ENCODE measurements around the gene HAUS5. TPM values are rescaled to one million over a fixed set of nuclear protein-coding genes. Genes with fewer than 3 reads are reported as not detected.

The HAUS5 gene
- total and polyA plus RNA-seq, 10 of the 15 experiments (the other 5 are each of a cell fraction or from before 2014, with no cell fraction given): 3.1 to 32.6 (median 17.6) TPM

DNA sequence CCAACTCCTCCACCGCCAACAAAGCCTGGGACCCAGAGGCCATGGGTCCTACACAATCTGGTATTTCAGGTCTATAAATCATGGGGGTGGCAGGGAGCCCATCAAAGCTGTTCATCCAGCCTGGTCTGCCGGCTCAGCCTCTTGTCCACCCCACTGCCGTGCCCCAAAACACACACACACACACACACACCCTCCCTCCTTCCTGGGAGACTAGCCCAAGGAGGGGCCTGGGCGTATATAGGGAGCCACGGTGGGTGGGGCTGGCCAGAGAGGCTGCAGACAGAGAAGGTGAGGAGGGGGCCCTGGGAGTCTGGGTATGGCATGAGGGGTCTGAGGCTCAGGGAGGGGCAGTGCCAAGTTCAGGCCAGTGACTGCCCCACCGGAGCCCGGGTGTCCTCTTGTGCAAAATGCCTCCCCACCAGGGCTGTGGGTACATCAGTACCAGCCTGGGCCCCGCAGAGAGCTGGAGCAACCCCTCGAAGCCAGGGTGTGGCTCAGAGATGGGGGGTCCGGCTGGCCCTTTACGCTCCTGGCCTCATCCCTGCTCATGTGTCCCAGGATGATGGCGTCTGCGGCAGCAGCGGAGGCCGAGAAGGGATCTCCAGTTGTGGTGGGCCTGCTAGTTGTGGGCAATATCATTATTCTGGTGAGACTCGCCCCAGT, 53.8 kb downstream of the HAUS5 start, which contains the start of gene UPK1A:
TSS of gene UPK1A (plus strand) at position 267 of the 663 bp plus-strand sequence. CDS start at position 563, 296 bp downstream.
- no peaks in the 10 kb centered on the region for H3K79me2 ChIP-seq (ENCODE audit: control insufficient read depth, insufficient read depth, low read length)
- WGBS (ENCODE audit: insufficient coverage, insufficient replicate concordance, low lambda C conversion rate, missing lambda C conversion rate): 73% methylated on average over 16 of the region's 16 CpGs
- DNase-seq (ENCODE audit: low read depth, low spot score) (no peak), FAIRE-seq (no peak), ATAC-seq (no peak)
- no TSS peak for BruUV-seq (replicated peaks)
- H3K4me3 ChIP-seq: no peak within 1 kb of the TSS
- ChIA-PET CTCF (no interaction called here), RAD21 (ENCODE audit: unreplicated experiment) (no interaction called here), SMC1A (ENCODE audit: uncharacterized antibody, unreplicated experiment) (no interaction called here), POLR2A (no interaction called here)
- no peaks in the 10 kb centered on the region for H3K27me3 ChIP-seq (replicated peaks in 1 of 2; ENCODE audit: control insufficient read depth in 2 of 2, insufficient read depth in 2 of 2, low read length in 1 of 2)
- no peak within 1 kb of the TSS for H3K27ac ChIP-seq (ENCODE audit: control insufficient read depth, insufficient read depth)
- H3K9ac ChIP-seq (ENCODE audit: control insufficient read depth, insufficient read depth, low read length): no peak within 1 kb of the TSS
- in situ Hi-C loops (cut with MboI) (no loop called here), intact Hi-C loops (cut with micrococcal nuclease; ENCODE audit: unreplicated experiment) (no loop called here)
- no peaks in the 10 kb centered on the region for H3K9me3 ChIP-seq (replicated peaks; ENCODE audit: control insufficient read depth, insufficient read depth, low read length)
- no peaks in the 10 kb centered on the region for H3K4me1 ChIP-seq (ENCODE audit: control insufficient read depth, insufficient read depth, low read length)
- H4K20me1 ChIP-seq (ENCODE audit: control insufficient read depth, insufficient read depth): no peaks in the 10 kb centered on the region
- H3K4me2 ChIP-seq (ENCODE audit: control insufficient read depth, insufficient read depth): no peak within 1 kb of the TSS
- H3K36me3 ChIP-seq (ENCODE audit: control insufficient read depth in 2 of 2, insufficient read depth in 2 of 2, low read length in 1 of 2): peaks cover 0 to 4% of the 10 kb centered on the region in 2 experiments; a peak in 2 of 4 replicates
- H2AFZ ChIP-seq (ENCODE audit: control insufficient read depth, low read depth, low read length): no peak within 1 kb of the TSS
- TF ChIP-seq SUZ12 (IDR thresholded peaks at IDR 0.05; ENCODE audit: unreplicated experiment): no peak
- peak; percentile 15; the same call in 1 of the 2 replicates for TF ChIP-seq POLR2A (IDR thresholded peaks at IDR 0.05; ENCODE audit: low read depth, low read length)

DNA sequence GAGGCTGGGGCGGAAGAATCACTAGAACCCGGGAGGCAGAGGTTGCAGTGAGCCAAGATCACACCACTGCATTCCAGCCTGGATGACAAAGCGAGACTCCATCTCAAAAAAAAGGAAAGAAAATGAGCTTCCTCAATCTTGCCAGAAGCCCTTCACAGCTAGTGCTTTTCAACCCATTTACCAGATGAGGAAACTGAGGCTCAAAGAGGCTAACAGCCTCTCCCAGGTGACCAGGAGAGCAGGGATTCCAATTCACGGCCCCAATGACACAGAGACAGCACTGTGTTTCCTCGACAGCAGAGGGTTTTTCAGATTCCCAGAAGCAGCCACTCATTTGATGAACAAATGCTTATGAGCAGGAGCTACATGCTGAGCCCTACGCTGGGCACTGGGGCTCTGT, 57.0 kb downstream of the HAUS5 start:
- H3K79me2 ChIP-seq (ENCODE audit: control insufficient read depth, insufficient read depth, low read length): no peaks in the 10 kb centered on the region
- no peak overlapping the region for H3K9ac ChIP-seq (ENCODE audit: control insufficient read depth, insufficient read depth, low read length)
- H3K27me3 ChIP-seq (replicated peaks in 1 of 2; ENCODE audit: control insufficient read depth in 2 of 2, insufficient read depth in 2 of 2, low read length in 1 of 2): no peaks in the 10 kb centered on the region
- ChIA-PET SMC1A (ENCODE audit: uncharacterized antibody, unreplicated experiment) (no interaction called here), POLR2A (interaction anchor here (0.6 kb wide), 1 partner anchor 19 kb away, joined by 4 read pairs; no protein-coding TSS in a partner anchor), RAD21 (ENCODE audit: unreplicated experiment) (no interaction called here), CTCF (interaction anchor here (0.6 kb wide), 1 partner anchor 86 kb away, joined by 3 read pairs; no protein-coding TSS in a partner anchor)
- no peak overlapping the region for H3K27ac ChIP-seq (ENCODE audit: control insufficient read depth, insufficient read depth)
- DNase-seq (ENCODE audit: low read depth, low spot score) (no peak), FAIRE-seq (no peak), ATAC-seq (no peak)
- H3K4me1 ChIP-seq (ENCODE audit: control insufficient read depth, insufficient read depth, low read length): peaks cover 4% of the 10 kb centered on the region
- 0 out of 4 replicates have a peak, but pooled peaks cover 0 to 2% of the 10 kb centered on the region in 2 experiments for H3K36me3 ChIP-seq (ENCODE audit: control insufficient read depth in 2 of 2, insufficient read depth in 2 of 2, low read length in 1 of 2)
- H4K20me1 ChIP-seq (ENCODE audit: control insufficient read depth, insufficient read depth): no peaks in the 10 kb centered on the region
- TF ChIP-seq SIX5 (IDR thresholded peaks at IDR 0.05; ENCODE audit: low read depth, low read length, severe bottlenecking) (no peak), CHD1 (IDR thresholded peaks at IDR 0.05; ENCODE audit: low read depth, low read length) (no peak), CHD4 (IDR thresholded peaks at IDR 0.05) (no peak), NFYB (IDR thresholded peaks at IDR 0.05; ENCODE audit: insufficient read depth, low read depth, low read length) (no peak), BCL11A (IDR thresholded peaks at IDR 0.05; ENCODE audit: low read depth, low read length) (no peak), SIN3A (IDR thresholded peaks at IDR 0.05; ENCODE audit: low read depth, low read length) (no peak), SRF (IDR thresholded peaks at IDR 0.05; ENCODE audit: low read depth in 2 of 2, low read length in 2 of 2) (no peak), CREB1 (IDR thresholded peaks at IDR 0.05; ENCODE audit: low read depth) (no peak), RAD51 (IDR thresholded peaks at IDR 0.05) (no peak)
- H3K4me2 ChIP-seq (ENCODE audit: control insufficient read depth, insufficient read depth): no peak overlapping the region
- in situ Hi-C loops (cut with MboI) (no loop called here), intact Hi-C loops (cut with micrococcal nuclease; ENCODE audit: unreplicated experiment) (no loop called here)
- BruUV-seq (replicated peaks): no TSS peak
- no peak overlapping the region for H3K4me3 ChIP-seq
- no peaks in the 10 kb centered on the region for H3K9me3 ChIP-seq (replicated peaks; ENCODE audit: control insufficient read depth, insufficient read depth, low read length)
- WGBS (ENCODE audit: insufficient coverage, insufficient replicate concordance, low lambda C conversion rate, missing lambda C conversion rate): 32% methylated on average over 6 of the region's 6 CpGs
- no peak overlapping the region for H2AFZ ChIP-seq (ENCODE audit: control insufficient read depth, low read depth, low read length)
